Activated CD4-positive, alpha-beta T cell treated with anti-CD3 and anti-CD28 coated beads, Interleukin-2, amount 10 ng/mL, durations not matched to agents 24 days and 14 days (primary cell): ENCODE data around the gene LRP4. TPM values are rescaled to one million over a fixed set of nuclear protein-coding genes. Genes with fewer than 3 reads are reported as not detected.

ENCODE experiments used
- DNase-seq: peaks from one replicate; pipeline ENCODE4 v3.0.0; 2022
- H3K27ac Mint-ChIP-seq: one replicate; pipeline ENCODE4 v1.8.0; 2022; ENCODE audit warnings: mild to moderate bottlenecking, mixed read lengths
- H3K27me3 Mint-ChIP-seq: one replicate; pipeline ENCODE4 v1.8.0; 2022; ENCODE audit warnings: mixed read lengths
- H3K36me3 Mint-ChIP-seq: one replicate; pipeline ENCODE4 v1.8.0; 2022; ENCODE audit warnings: low read depth, mild to moderate bottlenecking, mixed read lengths
- H3K4me1 Mint-ChIP-seq: one replicate; pipeline ENCODE4 v1.8.0; 2021; ENCODE audit warnings: mixed read lengths
- H3K4me3 Mint-ChIP-seq: one replicate; pipeline ENCODE4 v1.8.0; 2022; ENCODE audit warnings: mild to moderate bottlenecking, moderate library complexity, mixed read lengths
- H3K9me3 Mint-ChIP-seq: one replicate; pipeline ENCODE4 v1.8.0; 2021; ENCODE audit warnings: mixed read lengths
- intact Hi-C: fragments of 100-400 bp; cut with micrococcal nuclease; formaldehyde crosslinking; loops from one replicate; pipeline ENCODE4 v1.15.1; 2023
- total RNA-seq: library from RNA; stranded (reverse); gene quantifications from 2 replicates; pipeline ENCODE4 v1.2.3, GENCODE V29; 2022

Gene LRP4
- total RNA-seq, 1 donor from 2014 or later = 0.12 TPM

DNA sequence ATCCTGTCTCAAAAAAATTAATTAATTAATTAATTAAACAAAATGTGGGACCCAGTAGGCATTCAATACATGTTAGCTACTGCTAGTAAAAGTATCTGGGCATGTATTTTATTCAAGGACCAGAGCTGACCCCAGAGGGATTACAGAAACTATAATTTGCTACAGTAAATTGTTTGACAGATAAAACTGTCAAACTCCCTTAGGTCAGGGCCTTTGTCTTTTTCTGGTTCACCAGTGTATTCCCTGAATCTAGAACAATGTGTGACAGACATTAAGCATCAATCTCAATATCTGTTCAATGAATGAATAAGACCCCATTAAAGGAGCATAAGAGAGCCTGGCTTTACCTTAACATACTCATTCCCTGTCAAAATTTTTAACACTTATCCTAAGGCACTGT, 78.2 kb downstream of the LRP4 start:
- H3K27me3 Mint-ChIP-seq = no peaks in the 10 kb centered on the region
- no peaks in the 10 kb centered on the region for H3K9me3 Mint-ChIP-seq
- no peak for DNase-seq
- intact Hi-C loops = no loop called here
- H3K4me3 Mint-ChIP-seq = no peak overlapping the region
- no peak overlapping the region for H3K27ac Mint-ChIP-seq
- H3K4me1 Mint-ChIP-seq = peaks cover 42% of the 10 kb centered on the region
- peaks cover 16% of the 10 kb centered on the region for H3K36me3 Mint-ChIP-seq

DNA sequence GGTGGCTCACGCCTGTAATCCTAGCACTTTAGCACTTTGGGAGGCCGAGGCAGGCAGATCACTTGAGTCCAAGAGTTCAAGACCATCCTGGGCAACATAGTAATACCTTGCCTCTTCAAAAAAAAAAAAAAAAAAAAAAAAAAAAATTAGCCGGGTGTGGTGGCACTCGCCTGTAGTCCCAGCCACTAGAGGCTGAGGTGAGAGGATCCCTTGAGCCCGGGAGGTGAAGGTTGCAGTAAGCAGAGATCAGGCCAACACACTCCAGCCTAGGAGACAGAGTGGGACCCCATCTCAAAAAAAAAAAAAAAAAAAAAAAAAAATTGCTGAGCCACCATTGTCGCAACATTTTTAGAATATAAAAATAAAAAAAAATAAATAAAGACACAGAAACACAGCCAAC, 79.8 kb downstream of the LRP4 start:
- H3K27me3 Mint-ChIP-seq = no peaks in the 10 kb centered on the region
- no peak overlapping the region for H3K4me3 Mint-ChIP-seq
- peaks cover 32% of the 10 kb centered on the region for H3K4me1 Mint-ChIP-seq
- intact Hi-C loops = no loop called here
- no peak overlapping the region for H3K27ac Mint-ChIP-seq
- DNase-seq = no peak
- no peaks in the 10 kb centered on the region for H3K9me3 Mint-ChIP-seq
- H3K36me3 Mint-ChIP-seq = peaks cover 17% of the 10 kb centered on the region

DNA sequence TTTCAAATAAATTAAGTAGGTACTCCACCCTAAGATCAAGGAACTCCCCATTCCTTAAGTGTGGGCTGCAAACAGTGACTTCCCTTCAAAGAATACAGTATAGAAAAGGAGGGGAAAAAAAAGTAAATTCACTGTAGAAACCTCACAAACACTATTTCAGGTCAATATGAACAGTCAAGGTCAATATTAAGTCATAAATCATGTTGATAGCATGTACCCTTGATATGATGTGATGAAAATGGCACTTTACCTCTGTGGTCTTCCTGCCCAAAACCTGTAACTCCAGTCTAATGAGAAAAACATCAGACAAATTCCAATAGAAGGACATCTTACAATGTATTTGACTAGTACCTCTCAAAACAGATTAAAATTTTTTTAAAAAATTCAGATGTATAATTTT, 80.5 kb downstream of the LRP4 start:
- peaks cover 29% of the 10 kb centered on the region for H3K4me1 Mint-ChIP-seq
- intact Hi-C loops = no loop called here
- H3K4me3 Mint-ChIP-seq = no peak overlapping the region
- H3K36me3 Mint-ChIP-seq = peaks cover 19% of the 10 kb centered on the region
- no peaks in the 10 kb centered on the region for H3K27me3 Mint-ChIP-seq
- H3K27ac Mint-ChIP-seq = no peak overlapping the region
- no peaks in the 10 kb centered on the region for H3K9me3 Mint-ChIP-seq
- no peak for DNase-seq

DNA sequence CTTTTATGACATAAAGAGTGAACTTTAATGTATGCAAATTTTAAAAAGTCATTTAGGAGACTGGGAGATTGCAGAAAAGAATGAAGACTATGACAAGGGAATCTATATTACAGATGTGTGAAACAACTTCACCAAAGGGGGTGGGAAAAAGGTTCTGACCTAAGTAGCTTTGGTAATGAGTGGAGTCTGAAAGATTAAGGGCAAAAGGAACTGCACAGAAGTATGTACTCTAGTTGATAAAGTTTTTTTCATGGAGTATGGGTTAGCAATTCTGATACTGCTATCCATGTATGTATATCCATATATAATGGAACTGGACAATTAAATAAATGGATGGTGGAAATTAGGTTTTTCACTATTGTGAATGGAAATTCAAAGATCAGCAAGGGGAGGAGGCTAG, 81.5 kb downstream of the LRP4 start:
- no peak for DNase-seq
- peaks cover 26% of the 10 kb centered on the region for H3K4me1 Mint-ChIP-seq
- no peaks in the 10 kb centered on the region for H3K27me3 Mint-ChIP-seq
- intact Hi-C loops = no loop called here
- no peak overlapping the region for H3K4me3 Mint-ChIP-seq
- H3K9me3 Mint-ChIP-seq = no peaks in the 10 kb centered on the region
- peaks cover 18% of the 10 kb centered on the region for H3K36me3 Mint-ChIP-seq
- no peak overlapping the region for H3K27ac Mint-ChIP-seq

DNA sequence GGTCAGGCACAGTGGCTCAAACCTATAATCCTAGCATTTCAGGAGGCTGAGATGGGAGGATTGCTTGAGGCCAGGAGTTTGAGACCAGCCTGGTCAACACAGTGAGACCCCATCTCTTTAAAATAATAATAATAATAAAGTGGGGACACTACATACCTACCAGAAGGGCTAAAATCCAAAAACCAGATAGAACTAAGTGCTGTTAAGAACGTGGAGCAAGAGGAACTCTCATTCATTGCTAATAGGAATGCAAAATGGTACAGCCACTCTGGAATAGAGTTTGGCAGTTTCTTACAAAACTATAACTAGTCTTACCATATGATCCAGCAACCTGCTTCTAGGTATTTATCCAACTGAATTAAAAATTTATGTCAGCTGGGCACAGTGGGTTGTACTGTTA, 81.9 kb downstream of the LRP4 start:
- Mint-ChIP-seq H3K4me1 (peaks cover 28% of the 10 kb centered on the region), H3K9me3 (no peaks in the 10 kb centered on the region), H3K4me3 (no peak overlapping the region), H3K27me3 (no peaks in the 10 kb centered on the region), H3K36me3 (peaks cover 16% of the 10 kb centered on the region), H3K27ac (no peak overlapping the region)
- intact Hi-C loops = no loop called here
- DNase-seq = no peak

DNA sequence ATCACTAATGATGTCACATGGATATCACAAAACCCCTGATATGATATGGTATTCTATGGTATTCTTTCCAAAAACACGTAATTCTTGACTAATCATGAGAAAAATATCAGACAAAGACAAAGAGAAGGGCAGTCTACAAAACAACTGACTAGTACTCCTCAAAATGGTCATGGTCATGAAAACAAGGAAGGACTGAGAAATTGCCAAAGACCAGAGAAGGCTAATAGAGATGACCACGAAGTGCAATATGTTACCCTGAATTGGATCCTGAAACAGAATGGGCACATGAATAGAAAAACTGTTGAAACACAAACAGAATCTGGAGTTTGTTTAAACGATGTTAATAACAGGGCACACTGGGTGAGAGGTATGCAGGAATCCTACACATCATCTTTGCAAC, 82.5 kb downstream of the LRP4 start:
- H3K27me3 Mint-ChIP-seq = no peaks in the 10 kb centered on the region
- DNase-seq = no peak
- H3K27ac Mint-ChIP-seq = no peak overlapping the region
- peaks cover 30% of the 10 kb centered on the region for H3K4me1 Mint-ChIP-seq
- H3K36me3 Mint-ChIP-seq = peaks cover 16% of the 10 kb centered on the region
- no peaks in the 10 kb centered on the region for H3K9me3 Mint-ChIP-seq
- intact Hi-C loops = no loop called here
- no peak overlapping the region for H3K4me3 Mint-ChIP-seq

DNA sequence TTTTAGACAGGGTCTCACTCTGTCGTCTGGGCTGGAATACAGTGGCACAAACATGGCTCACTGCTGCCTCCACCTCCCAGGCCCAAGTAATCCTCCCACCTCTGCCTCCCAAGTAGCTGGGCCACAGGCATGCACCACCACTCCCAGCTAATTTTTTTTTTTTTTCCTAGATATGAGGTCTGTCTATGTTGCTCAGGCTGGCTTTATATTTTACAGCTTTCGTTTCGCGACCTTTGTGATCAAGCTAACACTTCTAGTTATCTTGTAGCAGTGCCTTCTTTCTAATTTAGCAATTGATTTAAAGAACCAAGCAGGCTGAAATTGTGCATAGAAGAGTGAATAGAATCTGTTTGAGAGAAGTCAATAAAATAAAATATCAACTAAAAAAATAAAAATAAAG, 83.5 kb downstream of the LRP4 start:
- intact Hi-C loops = no loop called here
- Mint-ChIP-seq H3K27ac (no peak overlapping the region), H3K9me3 (no peaks in the 10 kb centered on the region), H3K4me1 (peaks cover 30% of the 10 kb centered on the region), H3K27me3 (no peaks in the 10 kb centered on the region), H3K4me3 (no peak overlapping the region), H3K36me3 (peaks cover 13% of the 10 kb centered on the region)
- DNase-seq = no peak

DNA sequence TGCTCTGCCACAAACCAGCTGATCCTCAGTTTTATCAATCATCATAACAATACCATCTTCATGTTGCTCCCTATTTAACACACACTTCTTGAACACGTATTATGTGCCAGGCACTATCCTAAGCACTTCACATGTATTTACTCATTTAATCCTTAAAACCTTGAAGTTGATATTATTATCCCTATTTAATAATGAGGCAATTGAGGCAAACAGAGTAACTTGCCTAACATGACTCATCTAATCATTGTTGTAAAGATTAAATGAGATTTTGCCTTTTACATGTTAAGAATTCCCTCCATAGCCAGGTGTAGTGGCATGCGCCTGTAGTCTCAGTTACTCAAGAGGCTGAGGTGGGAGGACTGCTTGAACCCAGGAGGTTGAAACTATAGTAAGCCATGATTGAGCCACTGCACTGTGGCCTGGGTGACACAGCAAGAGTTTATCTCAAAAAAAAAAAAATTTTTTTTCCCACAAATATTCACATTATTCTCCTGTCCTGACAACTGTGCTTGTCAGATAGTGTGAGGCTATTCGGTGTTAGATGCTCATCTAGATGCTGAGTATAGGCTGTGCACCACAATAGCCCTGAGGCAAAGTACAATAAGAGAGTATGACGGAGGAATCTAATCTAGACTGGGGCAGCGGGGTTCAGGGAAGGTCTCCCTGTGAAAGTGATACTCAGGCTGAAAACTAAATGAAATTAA, 85.7 kb downstream of the LRP4 start:
- Mint-ChIP-seq H3K27ac (no peak overlapping the region), H3K4me3 (no peak overlapping the region), H3K36me3 (peaks cover 15% of the 10 kb centered on the region), H3K4me1 (peaks cover 24% of the 10 kb centered on the region), H3K9me3 (no peaks in the 10 kb centered on the region), H3K27me3 (no peaks in the 10 kb centered on the region)
- DNase-seq = no peak
- intact Hi-C loops = no loop called here

DNA sequence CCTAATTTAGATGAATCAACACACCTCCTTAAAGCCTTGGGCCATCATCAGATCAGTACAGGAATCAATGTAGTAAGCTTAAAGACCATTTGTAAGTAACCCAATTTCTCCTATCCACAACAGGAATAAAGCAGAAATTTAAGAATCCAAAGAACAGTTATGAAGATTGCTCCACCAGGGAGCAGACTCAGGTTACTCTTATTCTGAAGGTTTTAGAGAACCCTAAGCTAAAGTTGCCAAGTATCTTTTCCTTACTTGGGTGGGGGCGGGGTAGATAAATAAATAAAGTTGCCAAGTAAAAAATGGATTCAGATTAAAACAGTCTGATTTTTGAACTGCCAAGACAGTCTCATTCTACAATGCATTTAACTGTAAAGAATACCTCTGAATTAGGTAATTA, 90.4 kb downstream of the LRP4 start:
- H3K36me3 Mint-ChIP-seq = peaks cover 9% of the 10 kb centered on the region
- no peak overlapping the region for H3K27ac Mint-ChIP-seq
- DNase-seq = no peak
- H3K4me1 Mint-ChIP-seq = peaks cover 26% of the 10 kb centered on the region
- no peak overlapping the region for H3K4me3 Mint-ChIP-seq
- no peaks in the 10 kb centered on the region for H3K27me3 Mint-ChIP-seq
- intact Hi-C loops = no loop called here
- H3K9me3 Mint-ChIP-seq = no peaks in the 10 kb centered on the region

DNA sequence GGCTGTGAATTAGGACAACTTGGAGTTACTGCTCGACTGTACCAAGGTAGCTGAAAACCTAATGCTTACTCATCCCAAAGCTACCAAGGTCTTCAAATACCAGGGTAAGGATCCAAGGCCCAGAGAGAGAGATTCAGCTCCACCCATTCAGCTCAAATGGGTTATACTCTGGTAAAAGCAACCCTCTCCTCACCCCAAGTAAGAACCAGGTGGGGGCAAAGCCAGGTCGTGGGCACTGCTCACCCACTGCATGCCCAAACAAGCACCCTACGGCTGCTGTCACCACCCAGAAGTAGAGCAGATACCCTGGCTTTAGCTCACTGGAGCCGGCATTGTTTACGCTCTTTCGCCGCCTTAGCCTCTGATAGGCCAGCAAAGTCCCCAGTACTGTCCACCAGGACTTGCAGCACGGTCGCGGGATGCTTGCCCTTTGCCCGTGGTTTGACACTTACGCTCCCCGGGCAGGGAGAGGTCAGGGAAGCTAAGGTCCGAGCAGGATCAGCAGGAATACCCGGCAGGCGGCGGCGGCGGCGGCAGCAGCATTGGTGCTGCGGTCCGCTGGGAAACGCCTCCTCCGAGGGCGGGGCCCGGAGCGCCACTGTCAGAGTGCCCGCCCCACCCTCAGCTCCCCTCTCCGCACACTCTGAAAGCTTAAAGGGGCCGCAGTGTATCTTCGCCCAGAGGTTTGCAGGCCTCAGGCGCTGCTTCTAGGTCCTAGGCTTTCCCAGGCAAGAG, 91.9 kb downstream of the LRP4 start:
- H3K4me1 Mint-ChIP-seq = peaks cover 24% of the 10 kb centered on the region
- no peaks in the 10 kb centered on the region for H3K27me3 Mint-ChIP-seq
- intact Hi-C loops = loop anchor here (1.0 kb wide), 1 partner anchor 20 kb away; the partner anchor contains the start of gene CKAP5
- peaks cover 8% of the 10 kb centered on the region for H3K36me3 Mint-ChIP-seq
- no peaks in the 10 kb centered on the region for H3K9me3 Mint-ChIP-seq
- peak overlapping the region; percentile 78 for H3K4me3 Mint-ChIP-seq
- no peak overlapping the region for H3K27ac Mint-ChIP-seq
- peak; percentile 93 for DNase-seq

DNA sequence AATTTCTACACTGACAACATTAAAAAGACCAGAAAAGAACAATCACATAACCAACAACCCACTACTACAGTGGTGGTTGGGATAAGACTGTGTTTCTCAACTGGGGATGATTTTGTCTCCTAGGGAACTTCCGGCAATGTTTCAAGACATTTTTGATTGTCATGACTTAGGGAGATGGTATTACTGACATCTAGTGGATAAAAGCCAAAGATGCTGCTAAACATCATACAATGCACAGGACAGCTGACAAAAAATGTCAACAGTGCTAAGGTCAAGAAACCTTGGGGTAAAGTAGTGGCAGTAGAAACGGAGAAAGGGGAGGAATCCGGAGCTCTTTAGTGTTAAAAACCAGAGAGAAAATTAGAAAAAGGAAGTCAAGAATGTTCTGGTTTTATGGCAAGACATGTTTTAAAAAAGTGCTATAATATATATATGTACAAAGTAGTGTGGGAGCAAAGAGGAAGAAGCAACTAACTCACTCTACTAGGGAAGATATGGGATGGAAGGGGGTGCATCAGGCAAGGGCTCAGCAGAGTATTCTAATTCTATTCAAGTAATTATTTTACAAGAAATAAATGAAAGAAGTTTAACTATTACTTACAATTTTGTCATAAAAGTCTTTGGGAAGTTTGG, 109.4 kb downstream of the LRP4 start:
- H3K4me3 Mint-ChIP-seq = no peak overlapping the region
- peak; percentile 60 for DNase-seq
- H3K36me3 Mint-ChIP-seq = peaks cover 39% of the 10 kb centered on the region
- no peaks in the 10 kb centered on the region for H3K27me3 Mint-ChIP-seq
- no peaks in the 10 kb centered on the region for H3K9me3 Mint-ChIP-seq
- no peak overlapping the region for H3K27ac Mint-ChIP-seq
- H3K4me1 Mint-ChIP-seq = peaks cover 8% of the 10 kb centered on the region
- intact Hi-C loops = no loop called here

Other genes with a start within 250 kb of the LRP4 start
- 59.1 and 61.7 TPM in 2 replicates for gene ARHGAP1, start 217.9 kb downstream of the LRP4 start, total RNA-seq
- 12.9 and 14.1 TPM in 2 replicates for gene ZNF408, start 217.5 kb downstream of the LRP4 start, total RNA-seq
- gene F2, start 199.3 kb downstream of the LRP4 start, total RNA-seq = 0.30 TPM in 1 of 2 replicates, not detected in the other
- 124 and 133 TPM in 2 replicates for gene CKAP5, start 72.3 kb downstream of the LRP4 start, total RNA-seq
- 16.9 and 18.0 TPM in 2 replicates for gene CSTPP1, start 18.2 kb upstream of the LRP4 start, total RNA-seq